ENCODE results near the gene PPARG. TPM values are rescaled to one million over a fixed set of nuclear protein-coding genes. Genes with fewer than 3 reads are reported as not detected.

PPARG gene
- total and polyA plus RNA-seq, 4 donors = 5.2 to 15.7 (median 7.0) TPM

DNA sequence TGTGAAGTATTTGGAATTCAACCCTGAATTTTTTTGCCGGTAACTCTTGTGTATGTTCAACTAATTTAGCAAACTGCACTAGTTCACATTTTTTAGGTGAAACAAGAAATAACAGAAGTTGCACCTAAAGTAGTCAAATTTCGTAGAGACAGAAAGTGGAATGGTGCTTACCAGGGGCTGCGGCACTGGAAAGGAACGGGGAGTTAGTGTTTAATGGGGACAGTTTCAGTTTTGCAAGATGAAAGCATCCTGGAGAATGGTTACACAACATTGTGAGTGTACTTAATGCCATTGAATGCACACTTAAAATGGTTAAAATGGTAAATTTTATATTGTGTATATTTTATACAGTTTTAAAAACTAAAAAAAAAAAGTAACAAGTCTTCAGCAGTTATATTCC is 27.4 kb downstream of the PPARG start (continued):
- TF ChIP-seq, protein P1, sequence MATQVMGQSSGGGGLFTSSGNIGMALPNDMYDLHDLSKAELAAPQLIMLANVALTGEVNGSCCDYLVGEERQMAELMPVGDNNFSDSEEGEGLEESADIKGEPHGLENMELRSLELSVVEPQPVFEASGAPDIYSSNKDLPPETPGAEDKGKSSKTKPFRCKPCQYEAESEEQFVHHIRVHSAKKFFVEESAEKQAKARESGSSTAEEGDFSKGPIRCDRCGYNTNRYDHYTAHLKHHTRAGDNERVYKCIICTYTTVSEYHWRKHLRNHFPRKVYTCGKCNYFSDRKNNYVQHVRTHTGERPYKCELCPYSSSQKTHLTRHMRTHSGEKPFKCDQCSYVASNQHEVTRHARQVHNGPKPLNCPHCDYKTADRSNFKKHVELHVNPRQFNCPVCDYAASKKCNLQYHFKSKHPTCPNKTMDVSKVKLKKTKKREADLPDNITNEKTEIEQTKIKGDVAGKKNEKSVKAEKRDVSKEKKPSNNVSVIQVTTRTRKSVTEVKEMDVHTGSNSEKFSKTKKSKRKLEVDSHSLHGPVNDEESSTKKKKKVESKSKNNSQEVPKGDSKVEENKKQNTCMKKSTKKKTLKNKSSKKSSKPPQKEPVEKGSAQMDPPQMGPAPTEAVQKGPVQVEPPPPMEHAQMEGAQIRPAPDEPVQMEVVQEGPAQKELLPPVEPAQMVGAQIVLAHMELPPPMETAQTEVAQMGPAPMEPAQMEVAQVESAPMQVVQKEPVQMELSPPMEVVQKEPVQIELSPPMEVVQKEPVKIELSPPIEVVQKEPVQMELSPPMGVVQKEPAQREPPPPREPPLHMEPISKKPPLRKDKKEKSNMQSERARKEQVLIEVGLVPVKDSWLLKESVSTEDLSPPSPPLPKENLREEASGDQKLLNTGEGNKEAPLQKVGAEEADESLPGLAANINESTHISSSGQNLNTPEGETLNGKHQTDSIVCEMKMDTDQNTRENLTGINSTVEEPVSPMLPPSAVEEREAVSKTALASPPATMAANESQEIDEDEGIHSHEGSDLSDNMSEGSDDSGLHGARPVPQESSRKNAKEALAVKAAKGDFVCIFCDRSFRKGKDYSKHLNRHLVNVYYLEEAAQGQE (IDR thresholded peaks at IDR 0.05) = no peak
- TF ChIP-seq, protein P2, sequence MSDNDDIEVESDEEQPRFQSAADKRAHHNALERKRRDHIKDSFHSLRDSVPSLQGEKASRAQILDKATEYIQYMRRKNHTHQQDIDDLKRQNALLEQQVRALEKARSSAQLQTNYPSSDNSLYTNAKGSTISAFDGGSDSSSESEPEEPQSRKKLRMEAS (IDR thresholded peaks at IDR 0.05) = no peak
- no peak for TF ChIP-seq YY1 (IDR thresholded peaks at IDR 0.05)

DNA sequence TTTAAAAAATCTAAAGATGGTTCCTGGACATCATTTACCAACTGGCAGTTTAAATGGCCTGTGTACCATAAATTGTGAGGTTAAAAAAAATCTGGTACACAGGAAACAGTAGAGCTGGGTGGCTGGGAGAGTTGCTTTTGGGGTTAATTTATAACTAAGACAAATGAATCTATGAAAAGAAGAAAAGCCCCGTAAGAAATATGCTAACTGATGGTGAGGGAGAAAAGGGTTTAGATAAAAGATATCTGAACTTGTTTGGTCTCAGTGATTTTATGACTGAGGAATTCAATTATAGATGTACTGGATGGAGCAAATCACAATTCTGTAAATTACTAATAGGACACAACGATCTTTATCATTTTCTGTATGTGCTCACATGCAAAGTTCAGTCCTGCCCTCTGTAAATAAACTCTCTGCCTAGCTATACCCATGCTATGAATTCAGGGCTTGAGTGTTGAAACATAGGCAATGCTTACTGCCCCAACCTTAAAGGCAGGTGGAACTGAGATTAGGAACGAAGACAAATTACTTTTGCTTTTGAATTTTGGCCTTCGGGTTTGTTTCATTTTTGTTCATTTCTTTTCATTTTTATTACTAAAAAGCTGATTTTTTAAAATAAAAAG is 28.0 kb downstream of the PPARG start:
- DNase-seq (ENCODE audit: low spot score) = no peak
- Histone ChIP-seq H3K9ac (ENCODE audit: low read depth in 1 of 2, low read length in 2 of 2) (peak overlapping the region in 1 of 2 donors; percentile 68), H3K36me3 (ENCODE audit: control insufficient read depth in 4 of 4, insufficient read depth in 3 of 4, low read depth in 1 of 4, low read length in 3 of 4) (no peaks in the 10 kb centered on the region), H3K27me3 (ENCODE audit: control insufficient read depth in 4 of 4, insufficient read depth in 4 of 4, low read length in 3 of 4) (no peaks in the 10 kb centered on the region), H3K9me3 (ENCODE audit: control insufficient read depth in 4 of 4, low read length in 3 of 4) (no peaks in the 10 kb centered on the region), H3K27ac (ENCODE audit: low read depth in 1 of 2, low read length in 2 of 2) (no peak overlapping the region), H3K4me1 (ENCODE audit: control insufficient read depth in 4 of 4, insufficient read depth in 4 of 4, low read length in 3 of 4) (peaks cover 0 to 19% (median 7%) of the 10 kb centered on the region in 4 donors), H3K4me3 (ENCODE audit: low read depth in 1 of 3, low read length in 3 of 3) (peak overlapping the region in 2 of 3 donors; percentile 24 to 32)
- WGBS = 25% methylated on average over 4 of the region's 4 CpGs
- TF ChIP-seq HNF4A (conservative IDR thresholded peaks at IDR 0.05) = peak in 1 of 2 donors; percentile 16
- TF ChIP-seq, protein P1 (IDR thresholded peaks at IDR 0.05) = no peak

DNA sequence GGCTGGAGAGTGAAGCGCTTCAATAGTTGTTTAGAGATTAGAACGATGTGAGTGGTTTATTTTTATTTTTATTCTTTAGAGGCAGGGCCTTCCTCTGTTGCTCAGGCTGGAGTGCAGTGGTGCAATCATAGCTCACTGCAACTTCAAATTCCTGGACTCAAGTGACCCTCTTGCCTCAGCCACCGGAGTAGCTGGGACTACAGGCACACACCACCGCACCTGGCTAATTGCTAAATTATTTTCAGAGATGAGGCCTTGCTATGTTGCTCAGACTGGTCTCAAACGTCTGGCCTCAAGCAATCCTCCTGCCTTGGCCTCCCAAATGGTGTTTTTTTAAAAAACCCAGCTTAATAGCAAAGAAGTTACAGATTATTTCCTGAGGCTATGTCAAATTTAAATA is 29.0 kb downstream of the PPARG start:
- TF ChIP-seq HNF4A (conservative IDR thresholded peaks at IDR 0.05) = peak; percentile 12 to 55
- TF ChIP-seq YY1 (IDR thresholded peaks at IDR 0.05) = no peak
- TF ChIP-seq TAF1 (conservative IDR thresholded peaks at IDR 0.05) = no peak
- peak; percentile 28 for TF ChIP-seq SP1 (IDR thresholded peaks at IDR 0.05)
- TF ChIP-seq JUND (IDR thresholded peaks at IDR 0.05) = peak in 1 of 2 donors; percentile 47
- TF ChIP-seq RXRA (IDR thresholded peaks at IDR 0.05) = peak; percentile 55 to 87
- TF ChIP-seq RAD21 (IDR thresholded peaks at IDR 0.05) = peak in 1 of 2 donors; percentile 45
- Histone ChIP-seq H3K9me3 (ENCODE audit: control insufficient read depth in 4 of 4, low read length in 3 of 4) (no peaks in the 10 kb centered on the region), H3K4me3 (ENCODE audit: low read depth in 1 of 3, low read length in 3 of 3) (no peak overlapping the region), H3K27ac (ENCODE audit: low read depth in 1 of 2, low read length in 2 of 2) (no peak overlapping the region), H3K4me1 (ENCODE audit: control insufficient read depth in 4 of 4, insufficient read depth in 4 of 4, low read length in 3 of 4) (peaks cover 0 to 17% (median 7%) of the 10 kb centered on the region in 4 donors), H3K36me3 (ENCODE audit: control insufficient read depth in 4 of 4, insufficient read depth in 3 of 4, low read depth in 1 of 4, low read length in 3 of 4) (no peaks in the 10 kb centered on the region), H3K27me3 (ENCODE audit: control insufficient read depth in 4 of 4, insufficient read depth in 4 of 4, low read length in 3 of 4) (no peaks in the 10 kb centered on the region), H3K9ac (ENCODE audit: low read depth in 1 of 2, low read length in 2 of 2) (peak overlapping the region in 1 of 2 donors; percentile 27)
- DNase-seq (ENCODE audit: low spot score) = no peak
- 57% methylated on average over 5 of the region's 5 CpGs for WGBS
